Muscle of leg (tissue), 11 donors: Measurements from ENCODE around the gene METTL26. TPM values are rescaled to one million over a fixed set of nuclear protein-coding genes. Genes with fewer than 3 reads are reported as not detected.

Experiments used
- DNase-seq: peaks from one replicate; pipeline ENCODE4 v3.0.0; 2013
- H3K27ac ChIP-seq: one replicate; pipeline ENCODE4 v1.5.1; 2013; ENCODE audit warnings: mild to moderate bottlenecking, low read length, control low read depth
- H3K27me3 ChIP-seq: one replicate; pipeline ENCODE4 v1.6.1; 2013; ENCODE audit warnings: low read length; ENCODE audit not compliant: control insufficient read depth, insufficient read depth
- H3K36me3 ChIP-seq: one replicate; pipeline ENCODE4 v1.6.1; 2013; ENCODE audit warnings: low read length; ENCODE audit not compliant: control insufficient read depth, insufficient read depth
- H3K4me1 ChIP-seq: one replicate; pipeline ENCODE4 v1.6.1; 2013; ENCODE audit warnings: low read length; ENCODE audit not compliant: control insufficient read depth, insufficient read depth
- H3K4me3 ChIP-seq: one replicate; pipeline ENCODE4 v1.5.1; 2013; ENCODE audit warnings: low read length, control low read depth
- H3K9me3 ChIP-seq: replicated peaks from 2 replicates; pipeline ENCODE4 v1.6.1; 2013; ENCODE audit warnings: low read depth, low read length; ENCODE audit not compliant: control insufficient read depth
- WGBS: methylation state at CpG from one replicate; pipeline ENCODE4 v1.1.5; 2013; ENCODE audit warnings: missing lambda C conversion rate; ENCODE audit not compliant: insufficient coverage; 5-methylcytosine and 5-hydroxymethylcytosine counted together
- polyA plus RNA-seq, 8 donors: library from polyadenylated mRNA; unstranded; fragments of 120-200 nt; gene quantifications; one replicate each; pipeline versions ENCODE4 v1.2.1 to v1.2.3, GENCODE V29; 2013; ENCODE audit warnings: inconsistent platforms in 1 of 8, low replicate concordance in 1 of 8; ENCODE audit not compliant: insufficient read length in 8 of 8, insufficient read depth in 1 of 8
- total RNA-seq: library from RNA; stranded (reverse); fragments of 120-200 nt; gene quantifications from one replicate; pipeline ENCODE4 v1.2.4, GENCODE V29; 2013

Gene METTL26
- total and polyA plus RNA-seq, 9 donors, result 39.3 to 59.1 (median 42.7) TPM

DNA sequence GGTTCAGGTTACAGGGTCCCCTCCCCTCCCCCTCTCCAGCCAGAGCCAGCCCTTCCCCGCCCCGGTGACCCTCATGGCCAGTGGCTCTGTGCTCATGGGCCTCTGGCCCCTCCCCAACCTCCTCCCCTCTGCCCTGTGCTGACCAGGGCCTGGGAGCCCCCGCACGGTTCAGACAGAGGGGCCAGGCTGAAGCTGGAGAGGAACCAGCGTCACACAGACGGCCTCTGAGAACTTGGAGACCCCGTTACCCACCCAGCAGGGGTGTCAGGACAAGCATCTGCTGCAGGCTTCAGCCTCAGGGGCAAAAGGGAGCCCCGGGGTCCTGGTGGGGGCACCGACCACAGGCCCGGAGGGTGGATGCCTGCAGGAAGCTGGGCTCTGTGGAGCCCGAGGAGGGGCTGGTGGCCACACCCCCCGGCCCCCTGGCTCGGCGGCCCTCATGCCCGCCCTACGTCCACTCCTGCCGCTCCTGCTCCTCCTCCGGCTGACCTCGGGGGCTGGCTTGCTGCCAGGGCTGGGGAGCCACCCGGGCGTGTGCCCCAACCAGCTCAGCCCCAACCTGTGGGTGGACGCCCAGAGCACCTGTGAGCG is 5.2 kb downstream of the METTL26 start, which contains the start of gene WFIKKN1:
Gene WFIKKN1, plus strand, starts transcription at position 171 of the 591 bp plus-strand sequence. Its CDS starts 269 bp downstream, at position 440.
- H3K27me3 ChIP-seq, result no peaks in the 10 kb centered on the region
- H3K36me3 ChIP-seq, result peaks cover 36% of the 10 kb centered on the region
- WGBS, result 4% methylated on average over 23 of the region's 23 CpGs
- peaks cover 59% of the 10 kb centered on the region for H3K4me1 ChIP-seq
- no peaks in the 10 kb centered on the region for H3K9me3 ChIP-seq
- H3K27ac ChIP-seq, result peak within 1 kb of the TSS; percentile 83
- no peak within 1 kb of the TSS for H3K4me3 ChIP-seq
- DNase-seq, result no peak

DNA sequence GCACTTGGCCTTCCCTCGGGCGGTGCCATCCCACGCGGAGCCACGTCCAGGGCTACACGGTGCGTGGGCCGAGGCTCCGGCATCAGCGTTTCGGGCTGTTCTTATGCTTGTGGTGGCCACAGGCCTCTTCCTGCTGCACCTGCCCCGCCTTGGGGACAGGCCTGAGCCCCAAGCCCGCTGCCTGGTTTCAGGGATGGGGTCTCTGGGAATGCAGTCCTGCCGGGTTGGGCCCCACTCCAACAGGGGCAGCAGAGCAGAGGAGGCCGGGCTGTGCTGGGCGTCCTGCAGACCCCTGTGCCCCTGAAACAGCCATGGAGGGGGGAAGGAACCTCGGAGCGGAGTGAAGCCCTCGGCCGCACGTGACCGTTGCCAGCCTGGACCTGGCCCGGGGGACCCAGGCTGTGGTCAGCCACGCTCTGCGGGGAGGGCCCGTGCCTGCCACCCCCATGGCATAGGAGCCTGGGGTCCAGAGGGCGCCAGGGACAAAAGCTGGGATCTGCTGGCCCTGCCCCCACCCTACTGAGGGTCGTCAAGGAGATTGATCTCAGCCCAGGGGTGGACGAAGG is 5.8 kb downstream of the METTL26 start:
- peaks cover 42% of the 10 kb centered on the region for H3K36me3 ChIP-seq
- peak overlapping the region; percentile 83 for H3K27ac ChIP-seq

DNA sequence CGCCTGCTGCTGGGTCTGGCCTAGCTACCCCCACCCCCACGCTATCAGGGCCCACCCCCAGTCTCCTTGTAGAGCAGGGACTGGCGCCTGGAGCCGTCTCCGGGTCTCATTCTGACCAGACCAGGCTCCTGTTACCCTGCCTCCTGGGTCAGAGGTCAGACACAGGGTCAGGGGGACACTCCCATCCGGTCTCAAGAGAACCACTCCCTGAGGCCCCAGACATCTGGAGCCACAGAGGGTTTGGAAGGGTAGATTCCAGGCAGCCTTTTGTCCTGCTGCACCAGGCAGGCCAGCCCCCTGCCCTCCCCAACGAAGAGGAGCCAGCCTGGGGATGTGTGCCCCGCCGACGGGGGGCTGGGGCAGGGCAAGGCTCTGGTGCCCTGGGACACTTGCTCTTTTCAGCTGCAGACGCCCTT is 6.3 kb downstream of the METTL26 start:
- no peak overlapping the region for H3K4me3 ChIP-seq
- peak overlapping the region; percentile 83 for H3K27ac ChIP-seq
- H3K36me3 ChIP-seq, result peaks cover 45% of the 10 kb centered on the region
- no peak for DNase-seq
- H3K27me3 ChIP-seq, result no peaks in the 10 kb centered on the region
- peaks cover 49% of the 10 kb centered on the region for H3K4me1 ChIP-seq
- no peaks in the 10 kb centered on the region for H3K9me3 ChIP-seq
- WGBS, result 19% methylated on average over 8 of the region's 11 CpGs

More for the DNA sequence above, 5.8 kb downstream of the METTL26 start:
- no peak for DNase-seq
- 16% methylated on average over 27 of the region's 29 CpGs for WGBS
- no peaks in the 10 kb centered on the region for H3K27me3 ChIP-seq
- peaks cover 54% of the 10 kb centered on the region for H3K4me1 ChIP-seq
- H3K4me3 ChIP-seq, result no peak overlapping the region
- H3K9me3 ChIP-seq, result no peaks in the 10 kb centered on the region

- no peak overlapping the region for H3K4me3 ChIP-seq
- H3K27ac ChIP-seq, result peak overlapping the region; percentile 83
- H3K9me3 ChIP-seq, result no peaks in the 10 kb centered on the region
- H3K27me3 ChIP-seq, result no peaks in the 10 kb centered on the region
- H3K4me1 ChIP-seq, result peaks cover 46% of the 10 kb centered on the region
- DNase-seq, result peak; percentile 86
- peaks cover 40% of the 10 kb centered on the region for H3K36me3 ChIP-seq
- 30% methylated on average over 29 of the region's 29 CpGs for WGBS
Measured at GRCh38 chr16:629185-629832, 6.8 kb downstream of the METTL26 start.

DNA sequence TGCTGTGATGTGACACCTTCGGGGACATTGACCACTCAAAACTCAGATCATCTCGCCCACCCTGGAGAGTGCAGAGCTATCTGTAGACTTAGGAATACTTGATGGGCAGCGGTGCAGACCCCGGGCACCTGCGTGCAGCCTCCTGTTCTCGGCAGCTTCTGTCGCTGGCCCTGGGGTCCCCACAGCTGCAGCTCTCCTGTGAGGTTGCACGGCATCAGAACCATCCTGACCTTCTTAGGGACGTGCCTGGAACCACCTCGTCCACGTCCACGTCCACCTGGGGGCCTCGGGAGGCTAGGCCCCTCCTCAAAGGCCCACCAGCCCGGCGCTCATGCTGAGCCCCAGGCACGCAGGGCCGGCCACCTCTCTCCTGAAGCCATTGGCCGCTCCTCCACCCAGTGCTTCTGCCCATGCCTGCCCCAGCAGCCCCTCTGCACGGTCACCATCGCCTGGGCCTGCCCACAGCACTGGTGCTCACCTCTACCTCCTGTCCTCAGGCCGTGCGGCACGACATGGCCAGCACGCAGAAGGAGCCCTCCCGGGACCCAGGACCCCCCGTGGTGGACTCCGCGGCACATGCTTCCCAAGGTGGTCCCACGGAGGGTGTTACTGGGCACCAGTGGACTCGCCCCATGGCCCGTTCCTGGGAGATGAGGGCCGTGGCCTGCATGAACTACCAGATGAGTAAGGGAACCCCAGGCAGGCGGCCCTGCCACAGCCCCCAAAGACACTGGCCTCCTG is 7.6 kb downstream of the METTL26 start:
- WGBS, result 79% methylated on average over 32 of the region's 33 CpGs
- Histone ChIP-seq H3K27ac (peak overlapping the region; percentile 83), H3K4me3 (no peak overlapping the region), H3K27me3 (no peaks in the 10 kb centered on the region), H3K36me3 (peaks cover 35% of the 10 kb centered on the region), H3K9me3 (no peaks in the 10 kb centered on the region), H3K4me1 (peaks cover 46% of the 10 kb centered on the region)
- peak; percentile 8 for DNase-seq

DNA sequence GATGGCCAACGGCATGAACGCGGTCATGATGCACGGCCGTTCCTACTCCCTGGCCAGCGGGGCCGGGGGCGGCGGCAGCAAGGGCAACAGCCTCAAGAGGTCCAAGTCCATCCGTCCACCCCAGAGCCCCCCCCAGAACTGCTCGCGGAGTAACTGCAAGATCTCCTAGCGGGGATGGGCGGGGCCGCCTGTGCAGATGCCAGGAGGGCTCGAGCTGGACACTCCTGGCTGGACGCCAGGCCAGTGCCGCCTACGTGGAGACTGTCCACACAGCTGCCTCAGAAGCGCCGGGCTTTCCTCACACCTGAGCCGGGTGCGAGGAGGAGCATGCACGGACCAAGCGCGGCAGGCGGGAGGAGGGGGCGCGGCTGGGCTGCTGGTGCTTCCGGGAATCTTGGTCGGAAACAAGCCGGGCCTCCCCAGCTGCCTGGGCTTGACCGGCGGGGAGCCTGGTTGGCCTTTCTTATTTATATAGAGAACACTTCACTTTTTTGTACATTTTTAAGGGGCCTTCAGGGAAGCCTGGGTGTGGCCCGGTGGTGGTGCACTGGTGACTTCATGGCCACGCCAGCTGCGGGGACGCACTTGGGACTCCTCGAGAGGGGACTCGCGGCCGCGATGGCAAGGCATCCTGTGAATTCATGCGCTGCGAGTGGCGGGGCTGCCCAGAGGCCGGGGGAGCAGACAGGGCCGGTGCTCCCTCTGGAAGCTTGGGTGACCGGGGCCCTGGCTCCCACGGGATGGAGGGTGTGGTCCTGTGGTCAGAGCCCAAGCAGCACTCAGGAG is 8.5 kb downstream of the METTL26 start:
- peaks cover 46% of the 10 kb centered on the region for H3K4me1 ChIP-seq
- DNase-seq, result peak; percentile 57
- peak overlapping the region; percentile 7 for H3K27ac ChIP-seq

GRCh38 chr16:626787-627453 is 9.2 kb downstream of the METTL26 start:
- DNase-seq, result peak; percentile 24
- Histone ChIP-seq H3K9me3 (no peaks in the 10 kb centered on the region), H3K27me3 (no peaks in the 10 kb centered on the region), H3K4me3 (no peak overlapping the region), H3K27ac (no peak overlapping the region), H3K4me1 (peaks cover 48% of the 10 kb centered on the region), H3K36me3 (peaks cover 29% of the 10 kb centered on the region)
- WGBS, result 84% methylated on average over 29 of the region's 29 CpGs

More for the DNA sequence above, 8.5 kb downstream of the METTL26 start:
- Histone ChIP-seq H3K9me3 (no peaks in the 10 kb centered on the region), H3K36me3 (peaks cover 32% of the 10 kb centered on the region), H3K27me3 (no peaks in the 10 kb centered on the region), H3K4me3 (no peak overlapping the region)
- 83% methylated on average over 27 of the region's 50 CpGs for WGBS

GRCh38 chr16:625977-626765 is 9.9 kb downstream of the METTL26 start:
- H3K36me3 ChIP-seq, result peaks cover 29% of the 10 kb centered on the region
- WGBS, result 91% methylated on average over 32 of the region's 35 CpGs
- no peaks in the 10 kb centered on the region for H3K9me3 ChIP-seq
- no peaks in the 10 kb centered on the region for H3K27me3 ChIP-seq
- no peak overlapping the region for H3K27ac ChIP-seq
- DNase-seq, result no peak
- peaks cover 52% of the 10 kb centered on the region for H3K4me1 ChIP-seq
- no peak overlapping the region for H3K4me3 ChIP-seq
